H1 (cell line): ENCODE results near the gene RDH14. TPM values are rescaled to one million over a fixed set of nuclear protein-coding genes. Genes with fewer than 3 reads are reported as not detected.

Source experiments
- CTCF ChIA-PET: fragments of 300-600 bp; sonication (Branson Sonifier 250); formaldehyde crosslinking; loops from one replicate; lab custom pipeline; 2021; ENCODE audit not compliant: partially characterized antibody; lab: Charles Lee
- POLR2A ChIA-PET: fragments of 300-600 bp; sonication (Branson Sonifier 250); formaldehyde crosslinking; loops from one replicate; lab custom pipeline; 2021; ENCODE audit warnings: inconsistent platforms; ENCODE audit not compliant: partially characterized antibody; lab: Charles Lee
- DNase-seq, 2 experiments: peaks; one replicate each; pipeline versions ENCODE4 v3.0.0 to v3.0.0-alpha.2; 2010 to 2022; ENCODE audit warnings: low spot score in 2 of 2, low read depth in 1 of 2, mixed read lengths in 1 of 2
- FAIRE-seq: peaks from 2 replicates; lab custom pipeline; 2011; peaks lifted over from hg19 to GRCh38; lab: Jason Lieb, UNC
- H2AFZ ChIP-seq: 2 replicates; pipeline ENCODE4 v1.8.1; 2012; ENCODE audit warnings: low read length, inconsistent platforms
- H2AK5ac ChIP-seq: 2 replicates; pipeline ENCODE4 v1.6.1; 2013; ENCODE audit warnings: low read depth, low read length
- H2BK120ac ChIP-seq: replicated peaks from 2 replicates; pipeline ENCODE3; 2013; ENCODE audit warnings: low read depth, low read length, inconsistent platforms
- H2BK12ac ChIP-seq: 2 replicates; pipeline ENCODE4 v1.6.1; 2013; ENCODE audit warnings: low read depth, low read length
- H2BK15ac ChIP-seq: 2 replicates; pipeline ENCODE4 v1.6.1; 2013; ENCODE audit warnings: low read length
- H2BK20ac ChIP-seq: 2 replicates; pipeline ENCODE4 v1.6.1; 2013; ENCODE audit warnings: low read length
- H2BK5ac ChIP-seq: 2 replicates; pipeline ENCODE4 v1.6.1; 2013; ENCODE audit warnings: low read depth, low read length
- H3K14ac ChIP-seq: 2 replicates; pipeline ENCODE4 v1.6.1; 2013; ENCODE audit warnings: inconsistent platforms; ENCODE audit not compliant: insufficient read length
- H3K18ac ChIP-seq: 2 replicates; pipeline ENCODE4 v1.6.1; 2013; ENCODE audit warnings: low read length; ENCODE audit errors: extremely low read depth
- H3K23ac ChIP-seq: 2 replicates; pipeline ENCODE4 v1.6.1; 2013; ENCODE audit warnings: inconsistent platforms; ENCODE audit not compliant: insufficient read length
- H3K23me2 ChIP-seq: 2 replicates; pipeline ENCODE4 v1.6.1; 2013; ENCODE audit warnings: low read depth, low read length
- H3K27ac ChIP-seq: 2 replicates; pipeline ENCODE4 v1.6.1; 2011; ENCODE audit warnings: low read depth, low read length, inconsistent platforms
- H3K27me3 ChIP-seq, 4 experiments: replicated peaks in 1 of 4; 1 replicate in 1 of 4; 2 replicates in 3 of 4; pipeline versions ENCODE4 v1.6.1 to v1.8.1; 2011 to 2013; ENCODE audit warnings: low read length in 3 of 4, mild to moderate bottlenecking in 3 of 4, inconsistent platforms in 2 of 4, mixed read lengths in 2 of 4, moderate library complexity in 1 of 4; ENCODE audit not compliant: control insufficient read depth in 3 of 4, insufficient read depth in 3 of 4; ENCODE audit errors: extremely low read depth in 1 of 4
- H3K36me3 ChIP-seq, 4 experiments: 2 replicates each; pipeline versions ENCODE4 v1.6.1 to v1.8.1; 2011 to 2013; ENCODE audit warnings: mild to moderate bottlenecking in 4 of 4, low read length in 3 of 4, moderate library complexity in 2 of 4, control low read depth in 1 of 4, inconsistent platforms in 1 of 4; ENCODE audit not compliant: insufficient read depth in 4 of 4, control insufficient read depth in 2 of 4
- H3K4ac ChIP-seq: replicated peaks from 2 replicates; pipeline ENCODE3; 2013; ENCODE audit warnings: low read length, low read depth, mixed read lengths, inconsistent platforms; ENCODE audit not compliant: insufficient read length
- H3K4me1 ChIP-seq, 4 experiments: replicated peaks in 1 of 4; 1 replicate in 1 of 4; 2 replicates in 3 of 4; pipeline versions ENCODE4 v1.6.1 to v1.8.1; 2011 to 2013; ENCODE audit warnings: low read length in 3 of 4, inconsistent platforms in 2 of 4, mixed read lengths in 1 of 4; ENCODE audit not compliant: insufficient read depth in 4 of 4, control insufficient read depth in 3 of 4
- H3K4me2 ChIP-seq, 2 experiments: 2 replicates each; pipeline versions ENCODE4 v1.6.1 to v1.8.1; 2011 to 2013; ENCODE audit warnings: low read depth in 2 of 2, low read length in 2 of 2, control low read depth in 1 of 2, inconsistent platforms in 1 of 2, mild to moderate bottlenecking in 1 of 2; ENCODE audit not compliant: insufficient read depth in 1 of 2
- H3K4me3 ChIP-seq, 4 experiments: fragments of 200-600, 300-600 bp in 1 of 4; sonication (generic), shearing (Covaris generic), sonication (Bioruptor Twin) in 1 of 4; 2 replicates each; pipeline versions ENCODE4 v1.5.1 to v1.8.1; 2011 to 2016; ENCODE audit warnings: low read length in 4 of 4, low read depth in 3 of 4, control low read depth in 2 of 4, inconsistent platforms in 2 of 4, mild to moderate bottlenecking in 2 of 4, mixed read lengths in 1 of 4, moderate library complexity in 1 of 4; ENCODE audit not compliant: insufficient read depth in 2 of 4; ENCODE audit errors: extremely low read depth in 1 of 4
- H3K56ac ChIP-seq: replicated peaks from 2 replicates; pipeline ENCODE3; 2013; ENCODE audit warnings: low read depth, mild to moderate bottlenecking, mixed read lengths, low read length, inconsistent platforms; ENCODE audit not compliant: insufficient read length
- H3K79me1 ChIP-seq: 2 replicates; pipeline ENCODE4 v1.6.1; 2013; ENCODE audit warnings: low read depth, low read length, control low read depth
- H3K79me2 ChIP-seq, 2 experiments: 2 replicates each; pipeline versions ENCODE4 v1.6.1 to v1.8.1; 2012 to 2013; ENCODE audit warnings: low read length in 2 of 2, mild to moderate bottlenecking in 2 of 2, inconsistent platforms in 1 of 2; ENCODE audit not compliant: insufficient read depth in 2 of 2, control insufficient read depth in 1 of 2
- H3K9ac ChIP-seq, 4 experiments: replicated peaks in 1 of 4; 1 replicate in 1 of 4; 2 replicates in 3 of 4; pipeline versions ENCODE4 v1.6.1 to v1.8.1; 2011 to 2013; ENCODE audit warnings: low read depth in 3 of 4, low read length in 3 of 4, control low read depth in 2 of 4, mild to moderate bottlenecking in 2 of 4, moderate library complexity in 2 of 4, inconsistent platforms in 1 of 4; ENCODE audit errors: extremely low read depth in 1 of 4
- H3K9me3 ChIP-seq, 2 experiments: 2 replicates each; pipeline versions ENCODE4 v1.6.1 to v1.8.1; 2012 to 2013; ENCODE audit warnings: mild to moderate bottlenecking in 2 of 2, moderate library complexity in 2 of 2, control low read depth in 1 of 2, inconsistent platforms in 1 of 2, low read depth in 1 of 2, low read length in 1 of 2, mixed read lengths in 1 of 2; ENCODE audit not compliant: insufficient read depth in 2 of 2
- H4K20me1 ChIP-seq, 2 experiments: replicated peaks in 1 of 2; 2 replicates each; pipeline versions ENCODE3 to v1.8.1; 2011 to 2013; ENCODE audit warnings: inconsistent platforms in 2 of 2, low read length in 2 of 2, mild to moderate bottlenecking in 1 of 2; ENCODE audit not compliant: insufficient read depth in 2 of 2, control insufficient read depth in 1 of 2
- H4K5ac ChIP-seq: 2 replicates; pipeline ENCODE4 v1.6.1; 2013; ENCODE audit warnings: low read length, low read depth, mixed read lengths, inconsistent platforms; ENCODE audit not compliant: insufficient read length
- H4K8ac ChIP-seq: 2 replicates; pipeline ENCODE4 v1.8.0; 2013; ENCODE audit warnings: mild to moderate bottlenecking, moderate library complexity, low read length, inconsistent platforms; ENCODE audit not compliant: insufficient read depth; ENCODE audit errors: extremely low read depth
- H4K91ac ChIP-seq: replicated peaks from 2 replicates; pipeline ENCODE3; 2013; ENCODE audit warnings: low read length, mixed read lengths, inconsistent platforms; ENCODE audit not compliant: insufficient read length
- CBX8 ChIP-seq: fragments of 300-800, 300-1000 bp; sonication (generic); IDR thresholded peaks from 2 replicates; pipeline ENCODE4 v1.7.1; 2016; ENCODE audit warnings: low read depth, low read length, borderline replicate concordance
- JUND ChIP-seq: IDR thresholded peaks from 2 replicates; pipeline ENCODE4 v1.6.1; 2011; ENCODE audit warnings: mild to moderate bottlenecking, improper control_type of control experiment, low read length
- KDM1A ChIP-seq: fragments of 200-600, 300-600 bp; sonication (generic); IDR thresholded peaks from 2 replicates; pipeline ENCODE4 v1.7.1; 2016; ENCODE audit warnings: mild to moderate bottlenecking, low read length, borderline replicate concordance
- PHF8 ChIP-seq: fragments of 200-600 bp; sonication (generic); conservative IDR thresholded peaks from 2 replicates; pipeline ENCODE4 v1.7.1; 2012; ENCODE audit warnings: low read depth, mild to moderate bottlenecking, inconsistent platforms, low read length, moderate library complexity
- RBBP5 ChIP-seq: IDR thresholded peaks from 2 replicates; pipeline ENCODE4 v1.7.1; 2012; ENCODE audit warnings: low read depth, mild to moderate bottlenecking, inconsistent platforms, low read length, moderate library complexity, borderline replicate concordance
- RFX5 ChIP-seq: IDR thresholded peaks from 2 replicates; pipeline ENCODE4 v1.6.1; 2011; ENCODE audit warnings: low read depth, low read length, improper control_type of control experiment, borderline replicate concordance
- SP1 ChIP-seq: IDR thresholded peaks from 2 replicates; pipeline ENCODE4 v1.6.1; 2011; ENCODE audit warnings: low read depth, low read length
- TAF1 ChIP-seq: IDR thresholded peaks from 2 replicates; pipeline ENCODE4 v1.6.1; 2011; ENCODE audit warnings: mild to moderate bottlenecking, low read depth, low read length
- TAF7 ChIP-seq: optimal IDR thresholded peaks from 2 replicates; pipeline ENCODE3; 2011; ENCODE audit warnings: low read depth, mild to moderate bottlenecking, inconsistent platforms, low read length, moderate library complexity, borderline replicate concordance
- TCF12 ChIP-seq: IDR thresholded peaks from 2 replicates; pipeline ENCODE4 v1.6.1; 2011; ENCODE audit warnings: low read depth, mild to moderate bottlenecking, low read length
- ZNF274 ChIP-seq: IDR thresholded peaks from 2 replicates; pipeline ENCODE4 v1.7.0; 2012; ENCODE audit warnings: low read length, borderline replicate concordance; ENCODE audit errors: extremely low read depth
- WGBS, 2 experiments: shearing (Covaris generic) in 1 of 2; methylation state at CpG; one replicate each; pipeline versions ENCODE4 v1.1.6 to v1.1.7; 2013 to 2015; ENCODE audit warnings: low lambda C conversion rate in 2 of 2, mixed read lengths in 2 of 2, inconsistent platforms in 1 of 2, low coverage in 1 of 2, missing lambda C conversion rate in 1 of 2; ENCODE audit not compliant: insufficient replicate concordance in 2 of 2, insufficient coverage in 1 of 2, insufficient read length in 1 of 2; ENCODE audit errors: extremely low coverage in 1 of 2, missing lambda C conversion rate in 1 of 2; 5-methylcytosine and 5-hydroxymethylcytosine counted together
- polyA plus RNA-seq, 7 experiments: library from polyadenylated mRNA; depleted of rRNA in 3 of 7; stranded (reverse) in 5 of 7; unstranded in 2 of 7; fragments of >200 nt in 5 of 7; fragments of 200-250 nt in 2 of 7; gene quantifications; 1 replicate in 5 of 7; 2 replicates in 1 of 7; 4 replicates in 1 of 7; pipeline versions ENCODE4 v1.2.1 to v1.2.3, GENCODE V29; 2011 to 2013; ENCODE audit warnings: missing spikeins in 2 of 7, mixed read lengths in 2 of 7
- total RNA-seq: library from RNA; stranded (reverse); fragmentation: NEBNext Ultra II Directional; extraction: Animal tissue kit (Norgen Biotek cat#: 25700); gene quantifications from 2 replicates; pipeline ENCODE4 v1.2.1, GENCODE V29; 2021
- TF ChIP-seq, protein P1 (sequence below): IDR thresholded peaks from 2 replicates; pipeline ENCODE4 v1.6.1; 2011; ENCODE audit warnings: low read depth, mild to moderate bottlenecking, low read length; ENCODE audit not compliant: insufficient read depth
- TF ChIP-seq, protein P2 (sequence below): IDR thresholded peaks from 2 replicates; pipeline ENCODE4 v1.6.1; 2012; ENCODE audit warnings: low read length, inconsistent platforms

Gene RDH14
- total and polyA plus RNA-seq, 2 of the 8 experiments (the other 6 are each of a cell fraction or from before 2014, with no cell fraction given) = 14.7 to 23.6 TPM

DNA sequence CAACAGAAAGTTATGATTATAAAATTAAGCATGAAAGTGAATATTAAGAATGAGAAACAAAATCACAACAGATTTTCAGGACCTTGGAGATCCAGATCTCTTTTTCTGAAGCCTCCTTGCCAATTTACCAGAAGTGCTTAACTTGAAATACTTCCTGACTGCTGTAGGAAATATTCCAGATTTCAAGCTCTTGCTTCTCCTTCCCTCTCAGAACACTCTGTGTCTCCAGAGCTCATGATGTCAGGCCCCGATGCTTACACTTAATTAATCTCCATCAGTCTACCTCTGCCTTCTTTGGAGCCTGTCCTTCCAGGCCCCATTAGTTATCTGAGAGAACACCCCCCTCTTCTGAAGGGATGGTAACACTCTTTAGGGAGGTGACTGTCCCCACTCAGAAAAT, 49.6 kb upstream of the RDH14 start:
- Histone ChIP-seq H2BK5ac (no peak overlapping the region), H3K4ac (no peak overlapping the region), H2BK12ac (no peak overlapping the region), H4K8ac (no peak overlapping the region), H2AK5ac (no peak overlapping the region), H2BK15ac (no peak overlapping the region), H2BK20ac (no peak overlapping the region), H3K14ac (no peak overlapping the region), H4K91ac (no peak overlapping the region), H3K4me3 (no peak overlapping the region), H3K36me3 (no peaks in the 10 kb centered on the region), H3K18ac (no peak overlapping the region), H3K23me2 (no peaks in the 10 kb centered on the region), H3K4me1 (no peaks in the 10 kb centered on the region), H3K27me3 (no peaks in the 10 kb centered on the region), H3K79me1 (no peaks in the 10 kb centered on the region), H3K9ac (no peak overlapping the region), H4K20me1 (no peaks in the 10 kb centered on the region), H4K5ac (no peak overlapping the region), H3K9me3 (no peaks in the 10 kb centered on the region), H2BK120ac (no peak overlapping the region), H3K4me2 (no peak overlapping the region), H2AFZ (no peak overlapping the region), H3K79me2 (no peaks in the 10 kb centered on the region), H3K56ac (no peak overlapping the region), H3K27ac (no peak overlapping the region), H3K23ac (no peak overlapping the region)
- DNase-seq (no peak), FAIRE-seq (no peak)
- 95% methylated on average over 1 of the region's 1 CpG; no CpG with 5 or more reads in 1 of the 2 experiments for WGBS, 2 experiments
- POLR2A ChIA-PET = no interaction called here
- CTCF ChIA-PET = interaction anchor here (0.8 to 1.6 kb wide), 4 partner anchors 11 to 759 kb away, joined by 3 to 5 read pairs (median 4); no protein-coding TSS in a partner anchor
- TF ChIP-seq KDM1A (no peak), JUND (no peak), SP1 (no peak), RFX5 (no peak), PHF8 (no peak), TAF7 (no peak), CBX8 (no peak), TCF12 (no peak), TAF1 (no peak), ZNF274 (no peak), RBBP5 (no peak)
- TF ChIP-seq, protein P1, sequence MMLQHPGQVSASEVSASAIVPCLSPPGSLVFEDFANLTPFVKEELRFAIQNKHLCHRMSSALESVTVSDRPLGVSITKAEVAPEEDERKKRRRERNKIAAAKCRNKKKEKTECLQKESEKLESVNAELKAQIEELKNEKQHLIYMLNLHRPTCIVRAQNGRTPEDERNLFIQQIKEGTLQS = no peak
- TF ChIP-seq, protein P2, sequence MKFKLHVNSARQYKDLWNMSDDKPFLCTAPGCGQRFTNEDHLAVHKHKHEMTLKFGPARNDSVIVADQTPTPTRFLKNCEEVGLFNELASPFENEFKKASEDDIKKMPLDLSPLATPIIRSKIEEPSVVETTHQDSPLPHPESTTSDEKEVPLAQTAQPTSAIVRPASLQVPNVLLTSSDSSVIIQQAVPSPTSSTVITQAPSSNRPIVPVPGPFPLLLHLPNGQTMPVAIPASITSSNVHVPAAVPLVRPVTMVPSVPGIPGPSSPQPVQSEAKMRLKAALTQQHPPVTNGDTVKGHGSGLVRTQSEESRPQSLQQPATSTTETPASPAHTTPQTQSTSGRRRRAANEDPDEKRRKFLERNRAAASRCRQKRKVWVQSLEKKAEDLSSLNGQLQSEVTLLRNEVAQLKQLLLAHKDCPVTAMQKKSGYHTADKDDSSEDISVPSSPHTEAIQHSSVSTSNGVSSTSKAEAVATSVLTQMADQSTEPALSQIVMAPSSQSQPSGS = no peak
